Activated naive CD8-positive, alpha-beta T cell treated with anti-CD3 and anti-CD28 coated beads, Interleukin-2, amount 50 U/mL, for 24 hours (primary cell): ENCODE results near the gene SPIN1.

Experiments
- ATAC-seq: fragments of 150-1000 bp; cut with Tn5 transposase; one replicate; pipeline ENCODE4 v1.10.0; 2021
- DNase-seq: peaks from one replicate; pipeline ENCODE4 v3.0.0; 2021
- H3K27ac Mint-ChIP-seq: one replicate; pipeline ENCODE4 v1.8.0; 2021; ENCODE audit warnings: mild to moderate bottlenecking, mixed read lengths
- H3K27me3 Mint-ChIP-seq: one replicate; pipeline ENCODE4 v1.8.0; 2021; ENCODE audit warnings: mixed read lengths
- H3K36me3 Mint-ChIP-seq: one replicate; pipeline ENCODE4 v1.8.0; 2021; ENCODE audit warnings: low read depth, mixed read lengths
- H3K4me1 Mint-ChIP-seq: one replicate; pipeline ENCODE4 v1.8.0; 2021; ENCODE audit warnings: mixed read lengths
- H3K4me3 Mint-ChIP-seq: one replicate; pipeline ENCODE4 v1.8.0; 2021; ENCODE audit warnings: mild to moderate bottlenecking, moderate library complexity, mixed read lengths
- H3K9me3 Mint-ChIP-seq: one replicate; pipeline ENCODE4 v1.8.0; 2021; ENCODE audit warnings: mixed read lengths

Gene SPIN1

GRCh38 chr9:88435336-88435735, 47.1 kb downstream of the SPIN1 start:
- Mint-ChIP-seq H3K27me3 (no peaks in the 10 kb centered on the region), H3K4me3 (no peak overlapping the region), H3K36me3 (peaks cover 53% of the 10 kb centered on the region), H3K27ac (no peak overlapping the region), H3K4me1 (peaks cover 37% of the 10 kb centered on the region), H3K9me3 (peaks cover 5% of the 10 kb centered on the region)
- ATAC-seq (no peak), DNase-seq (no peak)

GRCh38 chr9:88436379-88436778, 48.1 kb downstream of the SPIN1 start:
- H3K9me3 Mint-ChIP-seq = peaks cover 5% of the 10 kb centered on the region
- DNase-seq = no peak
- ATAC-seq = no peak
- H3K36me3 Mint-ChIP-seq = peaks cover 53% of the 10 kb centered on the region
- H3K27ac Mint-ChIP-seq = no peak overlapping the region
- no peaks in the 10 kb centered on the region for H3K27me3 Mint-ChIP-seq
- H3K4me3 Mint-ChIP-seq = no peak overlapping the region
- peaks cover 37% of the 10 kb centered on the region for H3K4me1 Mint-ChIP-seq

DNA sequence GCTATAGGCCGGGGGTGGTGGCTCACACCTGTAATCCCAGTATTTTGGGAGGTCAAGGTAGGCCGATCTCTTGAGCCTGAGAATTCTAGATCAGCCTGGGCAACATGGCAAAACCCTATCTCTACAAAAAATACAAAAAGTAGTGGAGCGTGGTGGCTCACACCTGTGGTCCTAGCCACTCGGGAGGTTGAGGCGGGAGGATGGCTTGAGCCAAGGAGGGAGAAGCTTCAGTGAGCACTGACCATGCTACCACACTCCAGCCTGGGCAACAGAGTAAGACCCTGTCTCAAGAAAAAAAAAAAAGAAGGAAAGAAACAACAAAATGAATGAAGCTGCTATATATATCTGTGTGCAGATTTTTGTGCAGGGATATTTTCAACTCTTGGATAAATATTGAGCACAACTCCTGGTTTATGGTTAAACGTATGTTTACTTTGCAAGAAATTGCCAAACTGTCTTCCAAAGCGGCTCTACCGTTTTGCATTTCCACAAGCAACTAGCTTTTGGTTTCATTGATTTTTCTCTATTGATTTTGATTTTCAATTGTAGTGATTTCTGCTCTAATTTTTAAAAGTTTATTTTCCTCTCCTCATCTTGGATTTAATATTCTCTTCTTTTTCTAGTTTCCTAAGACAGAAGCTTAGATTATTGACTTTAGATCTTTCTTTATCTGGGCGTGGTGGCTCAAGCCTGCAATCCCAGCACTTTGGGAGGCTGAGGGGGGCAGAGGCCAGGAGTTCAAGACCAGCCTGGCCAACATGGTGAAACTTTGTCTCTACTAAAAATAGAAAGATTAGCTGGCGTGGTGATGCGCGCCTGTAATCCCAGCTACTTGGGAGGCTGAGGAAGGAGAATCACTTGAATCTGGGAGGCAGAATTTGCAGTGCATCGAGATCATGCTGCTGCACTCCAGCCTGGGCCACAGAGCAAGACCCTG, 49.2 kb downstream of the SPIN1 start:
- Mint-ChIP-seq H3K4me1 (peaks cover 42% of the 10 kb centered on the region), H3K9me3 (peaks cover 5% of the 10 kb centered on the region), H3K27ac (no peak overlapping the region), H3K36me3 (peaks cover 56% of the 10 kb centered on the region), H3K27me3 (no peaks in the 10 kb centered on the region), H3K4me3 (no peak overlapping the region)
- ATAC-seq (no peak), DNase-seq (no peak)

GRCh38 chr9:88438811-88439210, 50.6 kb downstream of the SPIN1 start:
- no peak for DNase-seq
- ATAC-seq = no peak
- Mint-ChIP-seq H3K27me3 (no peaks in the 10 kb centered on the region), H3K9me3 (peaks cover 5% of the 10 kb centered on the region), H3K4me1 (peaks cover 40% of the 10 kb centered on the region), H3K36me3 (peaks cover 47% of the 10 kb centered on the region), H3K4me3 (no peak overlapping the region), H3K27ac (no peak overlapping the region)

DNA sequence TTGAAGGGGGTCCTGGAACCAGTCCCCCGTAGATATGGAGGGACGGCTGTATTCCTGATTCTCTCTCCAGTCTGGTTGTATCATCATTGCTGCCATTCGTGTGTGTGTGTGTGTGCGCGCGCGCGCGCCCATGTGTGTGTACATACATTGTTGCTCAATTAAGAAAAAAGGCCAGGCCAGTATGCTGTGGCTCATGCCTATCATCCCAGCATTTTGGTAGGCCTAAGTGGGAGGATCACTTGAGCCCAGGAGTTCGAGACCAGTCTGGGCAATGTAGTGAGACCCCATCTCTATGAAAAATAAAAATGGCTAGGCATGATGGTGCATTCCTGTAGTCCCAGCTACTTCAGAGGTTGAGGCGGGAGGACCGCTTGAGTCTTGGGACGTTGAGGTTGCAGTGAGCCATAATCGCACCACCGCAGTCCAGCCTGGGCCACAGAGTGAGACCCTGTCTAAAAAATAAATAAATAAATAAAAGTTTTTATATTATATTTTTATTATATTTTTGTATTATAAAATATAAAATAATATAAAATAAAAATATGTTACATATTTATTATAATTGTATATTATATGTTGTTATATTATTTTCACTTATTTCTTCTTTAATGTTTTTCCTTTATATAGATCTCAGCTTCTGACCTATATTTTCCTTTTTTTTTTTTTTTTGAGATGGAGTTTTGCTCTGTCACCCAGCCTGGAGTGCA, 53.2 kb downstream of the SPIN1 start:
- Mint-ChIP-seq H3K4me3 (no peak overlapping the region), H3K27me3 (no peaks in the 10 kb centered on the region), H3K36me3 (peaks cover 44% of the 10 kb centered on the region), H3K4me1 (peaks cover 32% of the 10 kb centered on the region), H3K9me3 (peaks cover 10% of the 10 kb centered on the region), H3K27ac (no peak overlapping the region)
- ATAC-seq (no peak), DNase-seq (no peak)

DNA sequence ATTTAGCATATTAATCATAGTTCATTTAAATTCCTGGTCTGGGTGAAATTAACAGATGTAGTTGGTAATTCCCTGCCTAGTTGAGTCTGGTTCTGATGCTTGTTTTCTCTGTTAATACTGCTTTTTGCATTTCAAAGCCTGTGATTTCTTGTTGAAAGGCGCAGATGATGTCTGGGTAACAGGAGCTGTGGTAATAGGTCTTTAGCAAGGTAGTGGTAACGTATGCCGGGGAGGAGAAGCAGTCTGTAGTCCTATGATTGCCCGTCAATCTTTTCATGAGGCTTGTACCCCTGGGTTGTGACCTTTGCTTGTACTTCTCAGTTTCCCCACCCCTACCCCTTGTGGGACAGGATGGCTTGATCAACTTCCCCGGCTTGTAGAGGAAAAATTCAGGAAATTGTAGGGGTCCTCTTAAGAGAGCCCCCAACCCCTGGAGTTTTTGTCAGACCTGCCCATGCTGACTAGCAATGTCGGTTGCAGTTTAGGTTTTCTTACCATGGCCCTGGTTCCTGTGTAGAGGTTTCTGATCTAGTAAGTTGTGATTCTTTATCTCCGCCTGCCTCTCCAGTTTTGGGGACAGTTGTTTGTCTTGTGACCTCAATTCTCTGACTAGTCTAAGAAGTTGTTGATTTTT, 55.4 kb downstream of the SPIN1 start:
- peaks cover 8% of the 10 kb centered on the region for H3K9me3 Mint-ChIP-seq
- ATAC-seq = no peak
- no peak overlapping the region for H3K27ac Mint-ChIP-seq
- DNase-seq = no peak
- no peak overlapping the region for H3K4me3 Mint-ChIP-seq
- no peaks in the 10 kb centered on the region for H3K27me3 Mint-ChIP-seq
- H3K36me3 Mint-ChIP-seq = peaks cover 36% of the 10 kb centered on the region
- H3K4me1 Mint-ChIP-seq = peaks cover 34% of the 10 kb centered on the region

GRCh38 chr9:88446728-88447127, 58.5 kb downstream of the SPIN1 start:
- no peak for ATAC-seq
- Mint-ChIP-seq H3K4me3 (no peak overlapping the region), H3K4me1 (peaks cover 28% of the 10 kb centered on the region), H3K27me3 (no peaks in the 10 kb centered on the region), H3K9me3 (peaks cover 8% of the 10 kb centered on the region), H3K27ac (no peak overlapping the region), H3K36me3 (peaks cover 32% of the 10 kb centered on the region)
- no peak for DNase-seq

DNA sequence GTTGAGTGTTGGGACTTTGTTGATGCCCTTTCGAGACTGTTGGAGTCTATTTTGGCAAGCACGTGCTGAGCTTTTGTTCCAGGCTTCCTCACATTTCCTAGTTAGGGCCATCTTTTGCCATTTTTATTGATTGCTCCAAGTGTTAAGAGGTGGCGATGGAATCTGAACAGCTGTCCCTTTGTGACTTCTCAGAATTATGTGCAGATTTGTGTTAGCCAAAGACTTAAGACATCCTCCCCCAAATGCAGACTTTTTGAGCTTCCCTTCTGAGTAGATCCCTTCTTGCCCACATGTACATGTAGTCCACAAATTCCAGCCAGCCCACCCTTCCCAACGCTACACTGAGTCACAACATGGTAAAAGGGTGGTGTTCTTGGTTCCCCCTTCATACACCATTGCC, 59.2 kb downstream of the SPIN1 start:
- H3K27me3 Mint-ChIP-seq = no peaks in the 10 kb centered on the region
- H3K36me3 Mint-ChIP-seq = peaks cover 27% of the 10 kb centered on the region
- DNase-seq (no peak), ATAC-seq (no peak)
- peaks cover 8% of the 10 kb centered on the region for H3K9me3 Mint-ChIP-seq
- no peak overlapping the region for H3K4me3 Mint-ChIP-seq
- H3K4me1 Mint-ChIP-seq = peaks cover 23% of the 10 kb centered on the region
- H3K27ac Mint-ChIP-seq = no peak overlapping the region

DNA sequence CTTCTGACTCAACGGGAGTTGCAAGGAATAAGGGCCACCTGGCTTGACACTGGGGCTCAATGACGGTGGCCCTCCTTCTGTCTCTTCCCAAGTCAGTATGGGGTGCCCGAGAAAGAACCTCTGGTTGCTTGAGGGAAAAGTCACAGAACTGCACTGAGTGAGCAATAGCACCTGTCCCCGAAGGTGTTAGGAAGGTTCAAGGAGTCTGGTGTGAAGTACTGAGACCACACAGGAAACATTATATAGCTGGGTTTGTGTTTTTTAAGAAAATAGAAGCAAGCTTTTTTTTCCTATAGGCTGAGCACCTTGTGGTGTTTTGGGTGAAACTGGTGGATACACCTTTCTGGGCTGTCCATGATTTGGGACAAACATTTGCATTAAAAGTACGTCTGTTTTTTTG, 62.9 kb downstream of the SPIN1 start:
- H3K4me3 Mint-ChIP-seq = no peak overlapping the region
- H3K36me3 Mint-ChIP-seq = peaks cover 12% of the 10 kb centered on the region
- H3K27ac Mint-ChIP-seq = no peak overlapping the region
- ATAC-seq = no peak
- peaks cover 12% of the 10 kb centered on the region for H3K4me1 Mint-ChIP-seq
- peaks cover 1% of the 10 kb centered on the region for H3K9me3 Mint-ChIP-seq
- no peaks in the 10 kb centered on the region for H3K27me3 Mint-ChIP-seq
- DNase-seq = no peak

- Mint-ChIP-seq H3K27me3 (no peaks in the 10 kb centered on the region), H3K36me3 (peaks cover 10% of the 10 kb centered on the region), H3K4me1 (peaks cover 6% of the 10 kb centered on the region), H3K4me3 (no peak overlapping the region), H3K9me3 (no peaks in the 10 kb centered on the region), H3K27ac (no peak overlapping the region)
- DNase-seq (no peak), ATAC-seq (no peak)
Observed at GRCh38 chr9:88458716-88459465, 70.6 kb downstream of the SPIN1 start.

GRCh38 chr9:88460587-88461332, 72.5 kb downstream of the SPIN1 start:
- ATAC-seq = peak; percentile 90

DNA sequence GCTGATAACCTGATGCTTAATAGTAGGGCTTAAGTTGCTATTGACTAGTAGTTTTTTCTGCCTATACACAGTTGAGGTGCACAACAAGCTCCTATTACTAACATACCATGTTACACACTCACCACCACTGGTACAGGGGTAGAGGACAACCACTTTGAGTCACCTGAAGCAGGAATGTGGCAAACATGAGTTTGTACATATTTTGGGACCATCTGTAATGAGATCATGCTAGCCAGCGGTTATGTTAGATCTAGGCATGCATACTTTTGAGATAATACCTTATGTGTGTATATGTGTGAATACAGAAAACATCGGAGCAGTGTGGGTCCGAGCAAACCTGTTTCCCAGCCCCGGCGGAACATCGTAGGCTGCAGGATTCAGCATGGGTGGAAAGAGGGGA, 73.9 kb downstream of the SPIN1 start:
- Mint-ChIP-seq H3K4me3 (no peak overlapping the region), H3K27ac (no peak overlapping the region), H3K4me1 (peaks cover 6% of the 10 kb centered on the region), H3K36me3 (peaks cover 5% of the 10 kb centered on the region), H3K9me3 (no peaks in the 10 kb centered on the region), H3K27me3 (no peaks in the 10 kb centered on the region)
- no peak for DNase-seq
- no peak for ATAC-seq

More at GRCh38 chr9:88460587-88461332, 72.5 kb downstream of the SPIN1 start:
- DNase-seq = no peak
- H3K4me3 Mint-ChIP-seq = no peak overlapping the region
- H3K4me1 Mint-ChIP-seq = peaks cover 6% of the 10 kb centered on the region
- H3K27ac Mint-ChIP-seq = no peak overlapping the region
- peaks cover 13% of the 10 kb centered on the region for H3K36me3 Mint-ChIP-seq
- no peaks in the 10 kb centered on the region for H3K27me3 Mint-ChIP-seq
- H3K9me3 Mint-ChIP-seq = no peaks in the 10 kb centered on the region

- ATAC-seq (no peak), DNase-seq (no peak)
- Mint-ChIP-seq H3K27me3 (no peaks in the 10 kb centered on the region), H3K4me3 (no peak overlapping the region), H3K4me1 (peaks cover 6% of the 10 kb centered on the region), H3K36me3 (peaks cover 28% of the 10 kb centered on the region), H3K9me3 (no peaks in the 10 kb centered on the region), H3K27ac (no peak overlapping the region)
Observed at GRCh38 chr9:88464851-88465250, 76.6 kb downstream of the SPIN1 start.

DNA sequence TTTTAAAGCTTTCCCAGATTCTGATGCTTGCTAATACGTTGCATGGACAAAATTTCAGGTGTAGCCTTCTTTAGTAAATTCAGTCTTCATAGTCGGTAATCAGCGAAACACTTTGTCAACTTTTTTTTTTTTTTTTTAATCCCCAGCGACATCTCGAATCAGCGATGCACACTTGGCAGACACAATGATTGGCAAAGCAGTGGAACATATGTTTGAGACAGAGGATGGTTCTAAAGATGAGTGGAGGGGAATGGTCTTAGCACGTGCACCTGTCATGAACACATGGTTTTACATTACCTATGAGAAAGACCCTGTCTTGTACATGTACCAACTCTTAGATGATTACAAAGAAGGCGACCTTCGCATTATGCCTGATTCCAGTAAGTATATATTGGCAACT, 80.0 kb downstream of the SPIN1 start:
- Mint-ChIP-seq H3K36me3 (peaks cover 40% of the 10 kb centered on the region), H3K27me3 (no peaks in the 10 kb centered on the region)

More for the DNA sequence above, 80.0 kb downstream of the SPIN1 start:
- H3K27ac Mint-ChIP-seq = no peak overlapping the region
- ATAC-seq (no peak), DNase-seq (no peak)
- no peaks in the 10 kb centered on the region for H3K9me3 Mint-ChIP-seq
- H3K4me3 Mint-ChIP-seq = no peak overlapping the region
- H3K4me1 Mint-ChIP-seq = peaks cover 2% of the 10 kb centered on the region
